Osteocyte (in vitro differentiated cells): Measurements from ENCODE around the gene BET1L. TPM values are rescaled to one million over a fixed set of nuclear protein-coding genes. Genes with fewer than 3 reads are reported as not detected.

Source experiments
- DNase-seq: peaks from one replicate; pipeline ENCODE4 v3.0.0; 2021; ENCODE audit warnings: mixed read lengths; ENCODE audit not compliant: unreplicated experiment; ENCODE audit errors: extremely low spot score
- H3K27ac Mint-ChIP-seq: one replicate; pipeline ENCODE4 v1.8.0; 2021; ENCODE audit warnings: mild to moderate bottlenecking, mixed read lengths; ENCODE audit not compliant: unreplicated experiment
- H3K27me3 Mint-ChIP-seq: one replicate; pipeline ENCODE4 v1.8.0; 2021; ENCODE audit warnings: mixed read lengths; ENCODE audit not compliant: unreplicated experiment
- H3K36me3 Mint-ChIP-seq: one replicate; pipeline ENCODE4 v1.8.0; 2021; ENCODE audit warnings: mixed read lengths; ENCODE audit not compliant: unreplicated experiment
- H3K4me1 Mint-ChIP-seq: one replicate; pipeline ENCODE4 v1.8.0; 2021; ENCODE audit warnings: mixed read lengths; ENCODE audit not compliant: unreplicated experiment
- H3K4me3 Mint-ChIP-seq: one replicate; pipeline ENCODE4 v1.8.0; 2021; ENCODE audit warnings: mild to moderate bottlenecking, moderate library complexity, mixed read lengths; ENCODE audit not compliant: unreplicated experiment
- H3K9me3 Mint-ChIP-seq: one replicate; pipeline ENCODE4 v1.8.0; 2021; ENCODE audit warnings: mixed read lengths; ENCODE audit not compliant: unreplicated experiment
- total RNA-seq: library from RNA; stranded (reverse); gene quantifications from 2 replicates; pipeline ENCODE4 v1.2.1, GENCODE V29; 2021
- TF ChIP-seq, protein P1 (sequence below): fragments of 200-600 bp; sonication (generic); IDR thresholded peaks from 2 replicates; pipeline ENCODE4 v1.5.0; 2021; ENCODE audit warnings: antibody characterized with exemption, mild to moderate bottlenecking, moderate library complexity

Gene BET1L
- total RNA-seq, 1 donor from 2014 or later, result 59.3 TPM

DNA sequence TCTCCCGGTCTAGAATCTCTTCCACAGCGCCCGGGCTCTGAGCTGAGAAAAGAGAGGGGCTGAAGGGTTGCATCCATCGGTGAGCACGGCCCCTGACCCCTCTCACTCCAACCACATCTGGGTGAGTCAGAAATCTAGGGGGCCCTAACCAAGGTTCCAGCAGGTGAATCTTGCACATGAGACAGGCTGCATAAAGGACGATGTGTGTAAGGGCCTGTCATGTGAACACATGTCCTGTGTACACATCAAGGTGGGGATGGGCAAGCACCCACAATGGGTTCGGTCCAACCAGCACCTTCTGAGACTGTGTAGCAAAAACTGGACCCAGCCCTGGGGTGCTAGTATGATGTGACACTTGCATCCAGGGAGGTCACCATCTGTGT is 1.2 kb downstream of the BET1L start:
- peak overlapping the region; percentile 94 for H3K4me3 Mint-ChIP-seq
- no peaks in the 10 kb centered on the region for H3K27me3 Mint-ChIP-seq
- no peaks in the 10 kb centered on the region for H3K9me3 Mint-ChIP-seq
- TF ChIP-seq, protein P1, sequence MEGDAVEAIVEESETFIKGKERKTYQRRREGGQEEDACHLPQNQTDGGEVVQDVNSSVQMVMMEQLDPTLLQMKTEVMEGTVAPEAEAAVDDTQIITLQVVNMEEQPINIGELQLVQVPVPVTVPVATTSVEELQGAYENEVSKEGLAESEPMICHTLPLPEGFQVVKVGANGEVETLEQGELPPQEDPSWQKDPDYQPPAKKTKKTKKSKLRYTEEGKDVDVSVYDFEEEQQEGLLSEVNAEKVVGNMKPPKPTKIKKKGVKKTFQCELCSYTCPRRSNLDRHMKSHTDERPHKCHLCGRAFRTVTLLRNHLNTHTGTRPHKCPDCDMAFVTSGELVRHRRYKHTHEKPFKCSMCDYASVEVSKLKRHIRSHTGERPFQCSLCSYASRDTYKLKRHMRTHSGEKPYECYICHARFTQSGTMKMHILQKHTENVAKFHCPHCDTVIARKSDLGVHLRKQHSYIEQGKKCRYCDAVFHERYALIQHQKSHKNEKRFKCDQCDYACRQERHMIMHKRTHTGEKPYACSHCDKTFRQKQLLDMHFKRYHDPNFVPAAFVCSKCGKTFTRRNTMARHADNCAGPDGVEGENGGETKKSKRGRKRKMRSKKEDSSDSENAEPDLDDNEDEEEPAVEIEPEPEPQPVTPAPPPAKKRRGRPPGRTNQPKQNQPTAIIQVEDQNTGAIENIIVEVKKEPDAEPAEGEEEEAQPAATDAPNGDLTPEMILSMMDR, result no peak
- H3K27ac Mint-ChIP-seq, result peak overlapping the region; percentile 99
- peaks cover 18% of the 10 kb centered on the region for H3K36me3 Mint-ChIP-seq
- H3K4me1 Mint-ChIP-seq, result peaks cover 32% of the 10 kb centered on the region
- peak; percentile 57 for DNase-seq

DNA sequence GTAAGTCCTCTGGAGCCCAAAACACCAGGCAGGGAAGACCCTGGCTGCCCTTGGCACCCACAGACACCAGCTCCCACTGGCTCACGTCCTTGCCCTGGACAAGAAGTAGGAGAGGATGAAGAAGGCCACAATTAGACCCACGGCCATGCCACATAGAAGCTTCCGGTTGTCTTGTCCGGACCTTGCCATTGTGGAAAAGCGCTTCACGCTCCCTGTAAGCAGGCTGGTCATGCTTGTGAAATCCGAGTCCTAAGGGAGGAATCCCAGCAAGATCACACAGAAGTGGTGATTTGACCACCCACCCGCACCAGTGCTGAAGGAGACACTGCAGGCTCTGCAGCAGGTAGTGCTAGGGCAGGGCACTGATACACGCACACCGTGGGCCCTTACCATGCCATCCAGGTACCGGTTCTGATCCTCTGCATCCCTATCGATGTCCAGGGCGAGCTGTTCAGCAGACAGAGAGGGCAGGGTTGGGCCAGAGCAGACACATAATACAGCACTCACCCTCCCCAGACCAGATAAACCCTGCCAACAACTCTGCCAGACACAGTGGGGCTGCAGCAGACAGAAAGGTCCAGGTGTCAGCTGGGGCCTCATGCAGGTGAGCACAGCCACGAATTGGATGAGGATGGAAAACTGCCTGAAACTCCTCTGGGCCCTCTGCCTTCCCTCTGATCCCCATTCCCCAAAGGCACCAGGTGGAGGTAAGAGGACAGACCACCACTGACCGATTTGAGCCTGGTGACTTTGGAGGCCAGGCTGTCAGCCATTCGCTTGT is 1.8 kb downstream of the BET1L start:
- DNase-seq, result peak; percentile 60
- Mint-ChIP-seq H3K36me3 (peaks cover 21% of the 10 kb centered on the region), H3K9me3 (no peaks in the 10 kb centered on the region), H3K4me1 (peaks cover 30% of the 10 kb centered on the region), H3K27ac (peak overlapping the region; percentile 99), H3K4me3 (peak overlapping the region; percentile 94), H3K27me3 (no peaks in the 10 kb centered on the region)
- TF ChIP-seq, protein P1, result no peak

DNA sequence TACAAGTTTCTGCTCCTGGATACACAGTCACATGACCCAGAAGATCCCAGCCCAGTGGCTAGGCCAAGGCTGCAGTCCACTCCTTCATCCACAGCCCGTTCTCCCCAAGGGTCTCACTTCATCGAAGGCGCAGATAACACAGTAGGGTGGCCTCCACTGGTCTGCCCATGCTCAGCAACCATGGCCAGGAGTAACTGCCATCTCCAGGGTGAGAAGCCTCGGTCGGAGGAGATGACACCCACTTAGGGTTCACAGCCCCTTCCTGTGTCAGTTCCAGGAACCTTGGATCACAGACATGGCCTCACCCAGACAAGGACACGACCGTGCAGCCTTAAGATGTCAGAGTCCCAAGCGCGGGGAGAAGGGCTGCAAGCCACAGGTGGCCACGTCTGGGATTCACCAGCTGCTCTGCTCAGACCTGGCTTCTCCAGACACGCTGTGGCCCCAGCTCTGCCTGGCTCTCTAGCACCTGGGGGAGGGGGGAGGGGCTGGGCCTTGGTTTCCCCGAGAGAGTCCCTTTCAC is 2.6 kb downstream of the BET1L start:
- peaks cover 22% of the 10 kb centered on the region for H3K4me1 Mint-ChIP-seq
- no peaks in the 10 kb centered on the region for H3K9me3 Mint-ChIP-seq
- peaks cover 19% of the 10 kb centered on the region for H3K36me3 Mint-ChIP-seq
- no peaks in the 10 kb centered on the region for H3K27me3 Mint-ChIP-seq
- TF ChIP-seq, protein P1, result no peak
- peak; percentile 68 for DNase-seq
- H3K27ac Mint-ChIP-seq, result peak overlapping the region; percentile 31
- H3K4me3 Mint-ChIP-seq, result no peak overlapping the region

GRCh38 chr11:203945-204586 is 3.1 kb downstream of the BET1L start:
- Mint-ChIP-seq H3K36me3 (peaks cover 19% of the 10 kb centered on the region), H3K9me3 (no peaks in the 10 kb centered on the region), H3K4me3 (no peak overlapping the region), H3K4me1 (peaks cover 19% of the 10 kb centered on the region), H3K27me3 (no peaks in the 10 kb centered on the region), H3K27ac (peak overlapping the region; percentile 57)
- DNase-seq, result peak; percentile 60
- TF ChIP-seq, protein P1, result no peak
